Left ventricle myocardium inferior (tissue), 1 donor: ENCODE results near the gene KIRREL3. TPM values are rescaled to one million over a fixed set of nuclear protein-coding genes. Genes with fewer than 3 reads are reported as not detected.

Source experiments
- DNase-seq: peaks from one replicate; pipeline ENCODE4 v3.0.0-alpha.2; 2020
- H3K27ac ChIP-seq: fragments of 200-600 bp; replicated peaks from 2 replicates; pipeline ENCODE4 v1.8.0; 2021
- H3K27me3 ChIP-seq: fragments of 200-600 bp; 2 replicates; pipeline ENCODE4 v1.8.0; 2021; ENCODE audit warnings: low read depth
- H3K36me3 ChIP-seq: fragments of 200-600 bp; 2 replicates; pipeline ENCODE4 v1.8.0; 2021
- H3K4me1 ChIP-seq: fragments of 200-600 bp; 2 replicates; pipeline ENCODE4 v1.8.0; 2021
- H3K4me3 ChIP-seq: fragments of 200-600 bp; 2 replicates; pipeline ENCODE4 v1.8.0; 2021; ENCODE audit warnings: mild to moderate bottlenecking, moderate library complexity
- H3K9me3 ChIP-seq: fragments of 200-600 bp; replicated peaks from 2 replicates; pipeline ENCODE4 v1.8.0; 2021
- CTCF ChIP-seq: fragments of 200-600 bp; IDR thresholded peaks from 2 replicates; pipeline ENCODE4 v1.8.0; 2021; ENCODE audit warnings: antibody characterized with exemption, mild to moderate bottlenecking, borderline replicate concordance
- intact Hi-C: fragments of 100-400 bp; cut with micrococcal nuclease; formaldehyde crosslinking; loops from one replicate; pipeline ENCODE4 v1.11.0; 2022
- total RNA-seq: library from RNA; stranded (reverse); fragmentation: NEBNext Ultra II Directional; extraction: Animal tissue kit (Norgen Biotek cat#: 25700); gene quantifications from one replicate; pipeline ENCODE4 v1.2.1, GENCODE V29; 2021
- donor health status: DM: no; HTN: yes; CAD: no; lungs with severe emphysema.

Gene KIRREL3
- total RNA-seq, 1 donor from 2014 or later = 0.74 TPM

- TF ChIP-seq CTCF = no peak
- no peak for DNase-seq
- Histone ChIP-seq H3K9me3 (no peaks in the 10 kb centered on the region), H3K27me3 (peaks cover 54% of the 10 kb centered on the region), H3K4me1 (no peaks in the 10 kb centered on the region), H3K27ac (no peak overlapping the region), H3K4me3 (no peak overlapping the region), H3K36me3 (no peaks in the 10 kb centered on the region)
- intact Hi-C loops = no loop called here
These were observed 352.8 kb downstream of the KIRREL3 start for GRCh38 chr11:126647735-126648134.

- no peaks in the 10 kb centered on the region for H3K9me3 ChIP-seq
- no peaks in the 10 kb centered on the region for H3K4me1 ChIP-seq
- intact Hi-C loops = no loop called here
- no peak for DNase-seq
- no peak for TF ChIP-seq CTCF
- peaks cover 50% of the 10 kb centered on the region for H3K27me3 ChIP-seq
- H3K4me3 ChIP-seq = no peak overlapping the region
- no peak overlapping the region for H3K27ac ChIP-seq
- H3K36me3 ChIP-seq = no peaks in the 10 kb centered on the region
These were observed 353.6 kb downstream of the KIRREL3 start for GRCh38 chr11:126646701-126647557.

GRCh38 chr11:126645186-126645585 is 355.4 kb downstream of the KIRREL3 start:
- no peaks in the 10 kb centered on the region for H3K4me1 ChIP-seq
- intact Hi-C loops = no loop called here
- no peaks in the 10 kb centered on the region for H3K36me3 ChIP-seq
- no peak for TF ChIP-seq CTCF
- DNase-seq = no peak
- peaks cover 39% of the 10 kb centered on the region for H3K27me3 ChIP-seq
- no peak overlapping the region for H3K27ac ChIP-seq
- no peaks in the 10 kb centered on the region for H3K9me3 ChIP-seq
- H3K4me3 ChIP-seq = no peak overlapping the region

GRCh38 chr11:126640186-126640585 is 360.4 kb downstream of the KIRREL3 start:
- no peak for TF ChIP-seq CTCF
- Histone ChIP-seq H3K36me3 (no peaks in the 10 kb centered on the region), H3K4me1 (no peaks in the 10 kb centered on the region), H3K27me3 (peaks cover 47% of the 10 kb centered on the region), H3K27ac (no peak overlapping the region), H3K4me3 (no peak overlapping the region), H3K9me3 (no peaks in the 10 kb centered on the region)
- no peak for DNase-seq
- intact Hi-C loops = no loop called here

- H3K36me3 ChIP-seq = no peaks in the 10 kb centered on the region
- intact Hi-C loops = no loop called here
- DNase-seq = no peak
- no peak overlapping the region for H3K27ac ChIP-seq
- H3K9me3 ChIP-seq = no peaks in the 10 kb centered on the region
- H3K27me3 ChIP-seq = peaks cover 52% of the 10 kb centered on the region
- TF ChIP-seq CTCF = no peak
- H3K4me1 ChIP-seq = no peaks in the 10 kb centered on the region
- no peak overlapping the region for H3K4me3 ChIP-seq
These were observed 360.9 kb downstream of the KIRREL3 start for GRCh38 chr11:126639692-126640091.
